ENCODE results near the gene BMP5.

The BMP5 gene

DNA sequence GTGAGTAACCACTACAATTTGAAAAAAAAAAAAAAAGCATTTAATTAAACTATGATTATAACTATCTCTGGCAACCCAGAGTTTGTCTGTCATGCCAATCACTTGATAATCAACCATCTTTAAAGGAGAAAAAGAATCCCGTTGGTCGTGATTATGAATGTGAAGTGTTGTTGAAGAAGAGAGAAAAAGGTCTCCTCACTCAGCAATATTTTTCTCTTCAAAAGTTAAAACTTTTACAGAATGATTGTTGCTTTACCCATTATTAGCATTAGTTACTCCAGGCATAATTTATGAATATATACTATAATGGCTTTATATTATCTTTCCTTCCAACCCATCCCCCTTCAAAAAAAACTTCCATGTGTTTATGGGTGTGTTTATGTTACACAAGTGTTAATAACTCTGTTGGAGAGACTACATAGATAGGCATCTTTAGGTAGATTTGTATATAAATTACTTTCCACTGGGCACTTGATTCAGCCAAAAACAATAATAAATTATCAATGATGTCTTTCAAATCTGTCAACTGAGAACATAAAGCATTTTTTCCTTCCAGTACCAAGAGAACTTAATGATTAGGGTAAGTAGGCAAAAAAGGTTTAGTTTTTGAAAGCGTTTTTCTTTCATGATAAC is 5.1 kb downstream of the BMP5 start:
- DNase-seq = no peak

- DNase-seq = no peak
These were observed 5.7 kb downstream of the BMP5 start for GRCh38 chr6:55869674-55870073.

GRCh38 chr6:55868771-55869479 is 6.5 kb downstream of the BMP5 start:
- no peak for DNase-seq

DNA sequence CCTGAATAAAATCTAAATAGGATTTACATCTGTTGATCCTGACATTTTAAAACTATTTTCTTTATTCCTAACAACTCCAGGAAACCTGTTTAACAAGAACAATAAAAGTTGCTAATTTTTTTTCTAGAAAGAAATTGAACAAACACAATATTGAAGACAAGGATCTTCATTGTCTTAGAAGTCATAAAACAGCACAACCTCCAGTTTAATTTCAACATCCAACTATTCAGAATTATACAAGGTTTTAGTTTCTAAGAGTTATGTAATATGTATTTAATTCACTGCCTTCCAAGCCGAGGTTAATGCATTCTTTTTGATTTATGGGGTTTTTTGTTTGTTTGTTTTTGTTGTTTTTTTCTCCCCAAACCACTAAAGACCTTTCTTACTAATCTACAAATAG is 7.2 kb downstream of the BMP5 start:
- no peak for DNase-seq

- DNase-seq = no peak
These were observed 9.3 kb downstream of the BMP5 start for GRCh38 chr6:55866128-55866527.

DNA sequence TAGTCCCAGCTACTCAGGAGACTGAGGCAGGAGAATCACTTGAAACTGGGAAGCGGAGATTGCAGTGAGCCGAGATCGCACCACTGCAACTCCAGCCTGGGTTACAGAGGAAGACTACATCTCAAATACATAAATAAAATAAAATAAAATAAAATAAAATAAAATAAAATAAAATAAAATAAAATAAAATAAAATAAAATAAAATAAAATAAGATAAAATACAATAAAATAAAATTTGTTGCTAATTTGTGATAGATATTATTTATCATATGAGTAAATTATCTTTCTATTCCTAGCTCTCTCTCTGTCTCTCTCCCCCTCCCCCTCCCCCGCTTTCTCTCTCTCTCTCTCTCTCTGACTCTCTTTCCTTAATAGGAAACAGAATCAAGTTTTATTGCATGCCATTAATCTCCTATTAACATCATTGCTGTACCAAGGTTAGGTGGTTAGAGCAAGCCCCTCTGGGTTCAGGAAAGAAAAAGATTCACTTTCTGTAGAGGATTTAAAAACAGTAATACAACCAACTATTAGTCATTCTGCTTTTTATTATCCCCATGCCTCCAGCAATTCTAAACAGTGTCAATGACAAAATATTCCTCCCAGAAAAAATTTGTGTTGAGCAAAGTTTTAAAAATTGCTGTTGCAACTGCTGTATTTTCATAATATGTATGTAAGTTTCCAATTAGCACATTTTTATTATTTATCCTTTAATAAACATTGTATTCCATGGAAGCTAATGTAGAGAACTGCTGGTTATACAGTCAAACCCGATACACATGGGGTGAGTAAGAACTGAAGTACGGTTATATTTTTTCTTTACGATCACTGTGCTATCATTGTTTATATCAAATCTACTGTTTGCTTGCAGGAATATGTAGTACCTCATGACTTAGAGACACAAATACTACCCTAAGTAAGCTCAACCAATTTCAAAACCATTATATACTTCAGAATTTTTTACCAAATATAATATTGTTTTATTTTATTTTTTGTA is 22.1 kb downstream of the BMP5 start:
- no peak for DNase-seq

DNA sequence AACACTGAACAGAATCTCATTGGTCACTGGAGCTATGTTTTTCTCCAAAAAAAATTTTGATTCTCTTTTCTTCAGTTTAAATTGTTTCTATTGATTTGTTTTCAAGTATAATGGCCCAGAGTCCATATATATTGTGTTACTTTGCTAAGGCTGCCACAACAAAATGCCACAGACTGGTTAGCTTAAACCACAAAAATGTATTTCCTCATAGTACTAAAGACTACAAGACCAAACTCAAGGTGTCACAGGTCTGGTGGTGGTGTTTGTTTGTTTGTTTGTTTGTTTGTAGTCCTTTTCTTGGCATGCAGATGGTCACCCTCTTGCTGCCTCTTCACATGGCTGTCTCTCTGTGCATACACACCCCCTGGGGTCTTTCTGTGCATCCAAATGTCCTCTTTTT is 34.0 kb downstream of the BMP5 start:
- DNase-seq = no peak

GRCh38 chr6:55839080-55839479 is 36.3 kb downstream of the BMP5 start:
- no peak for DNase-seq

GRCh38 chr6:55836945-55837344 is 38.4 kb downstream of the BMP5 start:
- DNase-seq = no peak

- DNase-seq = no peak
These were observed 38.9 kb downstream of the BMP5 start for GRCh38 chr6:55836481-55836880.

- DNase-seq = no peak
These were observed 40.2 kb downstream of the BMP5 start for GRCh38 chr6:55835220-55835619.

GRCh38 chr6:55833284-55833683 is 42.1 kb downstream of the BMP5 start:
- DNase-seq = no peak

- DNase-seq = no peak
These were observed 47.4 kb downstream of the BMP5 start for GRCh38 chr6:55827818-55828522.

- no peak for DNase-seq
These were observed 48.4 kb downstream of the BMP5 start for GRCh38 chr6:55826941-55827340.

GRCh38 chr6:55825402-55826051 is 49.9 kb downstream of the BMP5 start:
- no peak for DNase-seq

DNA sequence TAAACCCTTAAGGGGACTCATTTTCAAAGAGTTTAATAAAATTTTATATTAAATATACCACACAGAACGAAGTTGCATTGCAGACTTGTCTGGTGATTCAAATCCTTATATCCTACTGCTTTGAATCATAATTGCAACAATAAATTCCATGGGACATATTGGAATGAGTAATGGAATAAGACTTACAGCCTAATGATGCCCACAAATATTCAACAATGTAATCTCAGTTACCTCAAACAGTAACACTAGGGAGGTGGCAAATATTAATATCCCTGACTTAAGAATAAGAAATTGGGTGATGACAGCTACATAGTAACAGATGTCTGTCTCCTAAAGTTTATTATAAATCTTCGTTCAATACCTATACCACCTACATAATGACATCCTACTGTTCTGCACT is 52.6 kb downstream of the BMP5 start:
- no peak for DNase-seq

GRCh38 chr6:55822005-55822404 is 53.4 kb downstream of the BMP5 start:
- DNase-seq = no peak

GRCh38 chr6:55820696-55821095 is 54.7 kb downstream of the BMP5 start:
- DNase-seq = no peak

DNA sequence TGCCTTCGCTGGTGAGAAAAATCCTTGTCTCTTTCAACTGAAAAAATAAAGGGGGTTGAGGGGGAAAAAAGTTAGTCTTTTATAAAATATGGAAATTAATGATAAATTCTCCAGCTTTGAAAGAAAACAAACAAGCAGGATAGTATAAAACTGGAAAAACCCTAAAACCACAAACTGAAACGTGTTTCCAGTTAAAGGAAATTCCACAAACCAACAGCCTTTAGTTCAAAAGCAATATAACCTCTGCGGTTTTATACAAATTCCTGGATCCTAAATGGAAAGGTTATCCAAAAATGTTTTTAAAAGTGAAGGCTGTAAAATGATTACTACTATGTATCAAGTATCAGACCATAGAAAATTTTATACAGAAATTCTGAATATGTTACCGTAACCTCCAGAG is 55.6 kb downstream of the BMP5 start:
- DNase-seq = no peak

- no peak for DNase-seq
These were observed 56.9 kb downstream of the BMP5 start for GRCh38 chr6:55818482-55818881.

DNA sequence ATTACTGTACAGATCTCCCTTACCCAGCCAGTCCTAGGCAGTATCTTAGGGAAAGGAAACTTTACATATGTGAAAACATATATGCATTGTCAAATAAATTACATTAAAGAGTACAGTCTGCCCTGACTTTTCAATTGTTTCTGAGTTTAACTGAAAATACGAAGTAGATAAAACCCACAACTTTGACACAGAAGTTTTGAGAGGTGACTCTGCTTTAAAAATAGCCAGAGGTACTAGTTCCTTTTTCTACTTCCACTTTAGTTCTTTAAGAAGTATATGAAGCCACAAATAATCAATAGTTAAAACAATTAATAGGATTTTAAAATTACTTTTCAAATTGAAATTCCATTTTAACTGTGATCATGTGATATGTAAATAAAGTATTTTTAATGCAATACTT is 62.9 kb downstream of the BMP5 start:
- DNase-seq = no peak

GRCh38 chr6:55811074-55811473 is 64.3 kb downstream of the BMP5 start:
- no peak for DNase-seq

DNA sequence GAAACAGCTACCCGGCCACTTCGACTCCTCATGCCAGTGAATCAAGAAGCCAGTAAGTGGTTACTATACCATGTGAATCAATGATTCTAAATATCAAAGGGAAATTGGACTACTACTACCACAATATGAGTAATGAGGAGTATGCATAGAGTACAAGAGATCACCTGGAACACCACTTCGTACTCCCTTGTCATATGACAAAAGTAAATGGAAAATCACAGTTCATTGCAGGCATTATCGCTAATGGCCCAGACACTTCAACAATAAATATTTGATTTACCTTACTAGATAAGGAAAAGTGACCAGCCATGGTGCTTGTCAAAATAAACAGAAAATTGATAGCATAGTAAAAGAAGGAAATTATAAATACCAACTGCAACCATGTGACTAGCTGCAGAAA is 73.1 kb downstream of the BMP5 start:
- no peak for DNase-seq
